ENCODE measurements around the gene PRR19. TPM values are rescaled to one million over a fixed set of nuclear protein-coding genes. Genes with fewer than 3 reads are reported as not detected.

Gene PRR19
- total RNA-seq, 6 donors from 2014 or later, result 0.40 to 1.4 (median 0.61) TPM; not detected in 3

DNA sequence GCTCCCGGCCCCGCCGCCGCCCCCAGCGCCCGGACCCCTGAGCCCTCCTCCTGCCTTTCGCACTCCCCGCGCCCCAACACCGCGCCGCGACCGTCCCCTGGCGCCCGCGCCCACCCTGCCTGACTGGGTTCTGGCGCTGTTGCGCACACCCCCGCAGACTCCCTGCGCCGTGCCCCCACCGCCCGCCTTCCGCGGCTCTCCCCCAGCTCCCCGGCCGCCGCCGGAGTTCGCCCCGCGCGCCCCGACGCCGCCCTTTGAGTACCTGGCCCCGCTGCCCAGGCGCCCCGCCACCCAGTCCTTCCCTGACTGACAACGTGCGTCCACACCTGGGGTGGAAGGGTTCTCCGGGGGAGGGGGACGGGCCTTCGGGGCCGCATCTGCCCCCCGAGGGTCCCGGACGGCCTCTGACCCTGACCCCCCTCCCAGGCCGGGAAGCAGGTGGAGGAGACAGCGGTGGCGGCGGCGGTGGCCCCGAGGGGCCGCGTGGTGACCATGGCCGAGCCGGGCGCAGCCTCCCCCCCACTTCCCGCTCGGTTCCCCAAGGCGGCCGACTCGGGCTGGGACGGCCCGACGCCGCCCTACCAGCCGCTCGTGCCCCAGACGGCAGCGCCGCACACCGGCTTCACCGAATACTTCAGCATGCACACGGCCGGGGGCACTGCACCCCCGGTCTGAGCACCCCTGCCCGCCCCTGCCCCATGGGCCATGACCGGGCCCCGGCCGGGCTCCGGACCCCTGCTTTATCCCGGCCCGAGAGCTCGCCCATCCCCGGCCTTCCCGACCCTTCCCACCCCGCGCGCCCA, 22.1 kb downstream of the PRR19 start:
- WGBS, 2 donors, result 6% methylated on average over 51 of the region's 92 CpGs; no CpG with 5 or more reads in 1 of the 2 donors
- DNase-seq, result peak in 1 of 2 donors; percentile 88

DNA sequence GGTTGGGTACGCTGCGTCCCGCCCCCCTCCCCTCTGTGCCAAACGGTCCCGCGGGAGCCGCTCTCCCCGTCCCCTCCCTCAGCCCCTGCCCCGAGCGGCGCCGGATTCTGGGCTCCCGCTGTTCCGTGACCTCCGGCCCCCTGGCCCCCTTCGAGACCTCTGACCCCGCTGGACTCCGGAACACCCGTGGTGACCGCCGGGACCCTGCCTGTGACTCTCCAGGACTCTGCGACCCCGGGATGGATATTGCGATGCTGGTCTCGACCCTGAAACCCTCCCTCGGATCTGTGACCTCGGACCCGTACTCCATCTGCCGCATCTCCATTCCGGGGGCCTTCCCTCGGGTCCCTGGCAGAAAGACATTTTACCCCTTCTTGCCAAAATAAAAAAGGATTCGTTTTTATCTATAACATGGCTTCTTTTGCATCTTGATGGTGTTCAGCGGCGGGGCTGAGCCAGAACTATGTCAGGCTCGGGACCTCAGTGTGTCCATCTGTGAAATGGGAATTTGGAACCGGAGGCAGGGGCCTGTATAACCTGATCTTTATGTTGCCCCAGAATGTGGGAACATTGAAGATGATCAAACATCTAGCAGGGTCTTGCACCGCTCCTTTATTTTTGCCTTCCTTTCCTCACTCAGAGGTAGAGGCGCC, 22.8 kb downstream of the PRR19 start:
- Histone ChIP-seq H3K4me1 (peaks cover 23 to 43% (median 26%) of the 10 kb centered on the region in 4 donors), H3K36me3 (no peaks in the 10 kb centered on the region), H3K27me3 (peaks cover 0 to 28% (median 16%) of the 10 kb centered on the region in 4 donors), H3K9me3 (no peaks in the 10 kb centered on the region), H3K4me3 (peak overlapping the region in 3 of 4 donors; percentile 81 to 91 (median 81)), H3K27ac (peak overlapping the region in 1 of 4 donors; percentile 87)
- no peak for ATAC-seq (ENCODE audit: low FRiP score in 2 of 2)
- peak in 1 of 2 donors; percentile 86 for DNase-seq
- TF ChIP-seq POLR2AphosphoS5 (IDR thresholded peaks at IDR 0.05), result no peak
- TF ChIP-seq, protein P1, sequence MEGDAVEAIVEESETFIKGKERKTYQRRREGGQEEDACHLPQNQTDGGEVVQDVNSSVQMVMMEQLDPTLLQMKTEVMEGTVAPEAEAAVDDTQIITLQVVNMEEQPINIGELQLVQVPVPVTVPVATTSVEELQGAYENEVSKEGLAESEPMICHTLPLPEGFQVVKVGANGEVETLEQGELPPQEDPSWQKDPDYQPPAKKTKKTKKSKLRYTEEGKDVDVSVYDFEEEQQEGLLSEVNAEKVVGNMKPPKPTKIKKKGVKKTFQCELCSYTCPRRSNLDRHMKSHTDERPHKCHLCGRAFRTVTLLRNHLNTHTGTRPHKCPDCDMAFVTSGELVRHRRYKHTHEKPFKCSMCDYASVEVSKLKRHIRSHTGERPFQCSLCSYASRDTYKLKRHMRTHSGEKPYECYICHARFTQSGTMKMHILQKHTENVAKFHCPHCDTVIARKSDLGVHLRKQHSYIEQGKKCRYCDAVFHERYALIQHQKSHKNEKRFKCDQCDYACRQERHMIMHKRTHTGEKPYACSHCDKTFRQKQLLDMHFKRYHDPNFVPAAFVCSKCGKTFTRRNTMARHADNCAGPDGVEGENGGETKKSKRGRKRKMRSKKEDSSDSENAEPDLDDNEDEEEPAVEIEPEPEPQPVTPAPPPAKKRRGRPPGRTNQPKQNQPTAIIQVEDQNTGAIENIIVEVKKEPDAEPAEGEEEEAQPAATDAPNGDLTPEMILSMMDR (IDR thresholded peaks at IDR 0.05), result peak in 1 of 6 experiments; percentile 85
- WGBS, 2 donors, result 3 to 4% methylated on average over 14 to 21 of the region's 38 CpGs

More for the DNA sequence above, 22.1 kb downstream of the PRR19 start:
- H3K9me3 ChIP-seq, result no peaks in the 10 kb centered on the region
- no peak for ATAC-seq (ENCODE audit: low FRiP score in 2 of 2)
- H3K36me3 ChIP-seq, result no peaks in the 10 kb centered on the region
- peaks cover 23 to 43% (median 26%) of the 10 kb centered on the region in 4 donors for H3K4me1 ChIP-seq
- no peak for TF ChIP-seq POLR2A (IDR thresholded peaks at IDR 0.05)
- TF ChIP-seq, protein P1 (IDR thresholded peaks at IDR 0.05), result peak in 1 of 6 experiments; percentile 18
- peaks cover 0 to 28% (median 16%) of the 10 kb centered on the region in 4 donors for H3K27me3 ChIP-seq
- no peak overlapping the region for H3K27ac ChIP-seq
- peak overlapping the region in 3 of 4 donors; percentile 81 to 91 (median 81) for H3K4me3 ChIP-seq

DNA sequence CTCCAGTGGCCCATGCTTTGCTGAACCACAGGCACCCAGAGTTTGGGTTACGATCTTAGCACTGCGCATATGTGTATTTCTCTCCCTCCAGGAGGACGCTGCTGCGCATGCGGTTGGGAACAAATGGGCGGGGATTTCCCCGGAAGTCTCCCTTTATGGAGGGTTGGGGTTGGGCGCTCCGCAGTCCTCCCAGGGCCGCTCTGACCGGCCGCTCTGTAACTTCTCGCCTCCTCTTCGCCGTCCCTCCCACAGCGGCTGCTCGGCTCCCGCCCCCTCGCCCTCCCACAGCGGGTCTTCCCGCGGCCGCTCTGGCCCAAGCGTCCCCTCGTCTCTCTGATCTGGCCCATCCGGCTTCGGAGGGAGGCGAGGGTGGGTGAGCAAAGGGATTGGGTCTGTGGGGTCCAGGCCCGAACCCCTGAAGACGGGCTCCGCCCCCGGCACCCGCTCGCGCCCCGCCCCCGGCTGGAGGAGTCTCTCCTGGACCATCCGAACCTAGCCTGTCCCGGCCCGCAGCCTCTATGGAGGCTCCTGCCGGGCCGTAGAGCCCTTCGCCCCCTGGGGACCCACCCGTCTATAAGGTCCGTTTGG, 23.5 kb downstream of the PRR19 start, which contains the start of gene MEGF8:
TSS of gene MEGF8 (plus strand) at position 328 of the 588 bp plus-strand sequence. CDS start 609 bp downstream, outside the sequence.
- Histone ChIP-seq H3K36me3 (no peaks in the 10 kb centered on the region), H3K4me3 (peak within 1 kb of the TSS; percentile 81 to 92 (median 86)), H3K27ac (peak within 1 kb of the TSS; percentile 24 to 87 (median 77)), H3K27me3 (peaks cover 0 to 28% (median 16%) of the 10 kb centered on the region in 4 donors), H3K9me3 (no peaks in the 10 kb centered on the region), H3K4me1 (peaks cover 23 to 43% (median 26%) of the 10 kb centered on the region in 4 donors)
- DNase-seq, result peak; percentile 95 to 96
- TF ChIP-seq, protein P1 (IDR thresholded peaks at IDR 0.05), result peak in 5 of 6 experiments; percentile 69 to 91 (median 81)
- TF ChIP-seq POLR2AphosphoS5 (IDR thresholded peaks at IDR 0.05), result peak; percentile 51 to 70
- TF ChIP-seq EP300 (IDR thresholded peaks at IDR 0.05), result no peak
- peak in 2 of 4 donors; percentile 36 to 57 for TF ChIP-seq POLR2A (IDR thresholded peaks at IDR 0.05)
- WGBS, 2 donors, result 0% methylated on average over 8 to 25 of the region's 45 CpGs
- peak; percentile 98 to 99 for ATAC-seq (ENCODE audit: low FRiP score in 2 of 2)

DNA sequence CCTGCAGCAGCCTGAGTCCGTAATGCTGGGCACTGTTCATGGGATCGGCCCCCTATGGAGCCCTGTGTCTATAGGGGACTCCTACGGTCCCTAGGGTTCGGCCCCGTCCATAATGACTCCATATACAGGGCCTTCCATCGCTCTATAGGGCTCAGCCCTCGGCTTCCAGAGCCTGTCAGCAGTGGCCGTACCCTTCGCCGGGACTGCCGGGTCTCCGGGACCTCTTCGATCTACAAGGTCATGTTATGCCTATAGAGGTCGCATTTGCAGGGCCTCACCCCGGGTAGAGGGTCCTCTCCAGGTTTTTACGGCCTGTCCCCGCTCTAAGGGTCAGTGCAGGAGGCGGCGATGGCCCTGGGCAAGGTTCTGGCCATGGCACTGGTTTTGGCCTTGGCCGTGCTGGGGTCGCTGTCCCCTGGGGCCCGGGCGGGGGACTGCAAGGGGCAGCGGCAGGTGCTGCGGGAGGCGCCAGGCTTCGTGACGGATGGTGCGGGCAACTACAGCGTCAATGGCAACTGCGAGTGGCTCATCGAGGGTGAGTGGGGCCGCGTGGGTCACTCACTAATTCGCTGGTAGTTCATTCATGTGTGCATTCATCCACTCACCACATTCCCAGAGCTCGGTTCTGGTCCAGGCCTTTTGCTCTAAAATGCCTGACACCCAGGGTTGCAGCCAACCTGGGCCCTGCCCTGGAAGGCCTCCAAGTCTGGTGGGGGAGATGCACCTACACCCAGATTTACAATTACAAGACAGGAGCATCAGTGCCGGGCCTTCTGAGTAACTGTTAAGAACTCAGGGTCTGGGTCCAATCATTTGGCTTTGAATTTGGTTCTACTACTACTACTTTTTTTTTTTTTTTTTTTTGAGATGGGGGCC, 24.2 kb downstream of the PRR19 start:
- Histone ChIP-seq H3K9me3 (no peaks in the 10 kb centered on the region), H3K36me3 (no peaks in the 10 kb centered on the region), H3K4me3 (peak overlapping the region; percentile 81 to 92 (median 86)), H3K27me3 (peaks cover 0 to 28% (median 16%) of the 10 kb centered on the region in 4 donors), H3K4me1 (peaks cover 23 to 43% (median 26%) of the 10 kb centered on the region in 4 donors), H3K27ac (peak overlapping the region; percentile 24 to 87 (median 77))
- ATAC-seq (ENCODE audit: low FRiP score in 2 of 2) (peak; percentile 9 to 20), DNase-seq (peak in 1 of 2 donors; percentile 86)
- no peak for TF ChIP-seq EP300 (IDR thresholded peaks at IDR 0.05)
- TF ChIP-seq, protein P1 (IDR thresholded peaks at IDR 0.05), result peak in 2 of 6 experiments; percentile 4 to 20
- WGBS, 2 donors, result 7 to 13% methylated on average over 19 to 26 of the region's 37 CpGs

Data from upper lobe of left lung (tissue), 6 donors.